ENCODE results near the gene S100A12. TPM values are rescaled to one million over a fixed set of nuclear protein-coding genes. Genes with fewer than 3 reads are reported as not detected.

Gene S100A12
- total RNA-seq, 1 experiment from 2014 or later, result not detected

DNA sequence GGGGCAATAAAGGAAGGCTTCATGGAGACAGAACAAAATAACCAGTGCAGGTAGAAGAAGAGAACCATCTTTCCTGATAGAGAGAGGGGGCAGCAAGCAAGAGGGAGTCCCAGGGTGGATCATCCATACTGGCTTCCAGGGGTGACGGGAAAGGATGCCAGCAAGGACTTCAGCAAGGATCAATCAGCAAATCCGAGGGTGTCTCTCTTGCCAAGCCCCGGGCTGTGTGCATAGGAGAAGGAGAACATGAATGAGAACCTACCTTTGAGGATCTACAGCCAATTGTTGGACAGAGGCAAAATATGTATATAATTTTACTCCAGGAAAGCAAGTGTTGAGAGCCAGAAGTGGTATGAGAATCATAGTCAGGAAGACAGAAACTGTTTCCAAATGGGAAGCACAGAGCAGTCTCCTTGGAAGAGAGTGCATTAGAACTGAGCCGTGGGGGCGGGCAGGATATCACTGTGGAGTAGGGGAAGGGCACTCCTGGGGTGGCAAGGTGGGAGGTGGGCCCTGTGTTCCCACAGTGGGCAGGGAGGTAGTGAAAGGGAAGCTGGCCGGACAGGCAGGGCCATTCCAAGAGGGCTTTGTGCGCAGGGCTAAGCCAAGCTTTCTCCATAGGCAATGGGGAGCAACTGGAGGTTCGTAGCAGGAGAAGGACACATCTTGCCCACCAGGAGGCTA, 18.9 kb downstream of the S100A12 start:
- Mint-ChIP-seq H3K27me3 (ENCODE audit: insufficient read depth, unreplicated experiment) (peaks cover 10% of the 10 kb centered on the region), H3K9me3 (ENCODE audit: unreplicated experiment) (no peaks in the 10 kb centered on the region), H3K4me1 (ENCODE audit: low read depth, unreplicated experiment) (no peaks in the 10 kb centered on the region), H3K27ac (ENCODE audit: unreplicated experiment) (no peak overlapping the region), H3K4me3 (ENCODE audit: unreplicated experiment) (no peak overlapping the region), H3K36me3 (ENCODE audit: insufficient read depth, unreplicated experiment) (no peaks in the 10 kb centered on the region)
- intact Hi-C loops (cut with micrococcal nuclease; ENCODE audit: unreplicated experiment), result loop anchor here (1.0 to 10.0 kb wide), 2 partner anchors 14 to 208 kb away; partner anchors contain the start of gene S100A2
- BruUV-seq (replicated peaks), result no TSS peak
- TF ChIP-seq, protein P1, sequence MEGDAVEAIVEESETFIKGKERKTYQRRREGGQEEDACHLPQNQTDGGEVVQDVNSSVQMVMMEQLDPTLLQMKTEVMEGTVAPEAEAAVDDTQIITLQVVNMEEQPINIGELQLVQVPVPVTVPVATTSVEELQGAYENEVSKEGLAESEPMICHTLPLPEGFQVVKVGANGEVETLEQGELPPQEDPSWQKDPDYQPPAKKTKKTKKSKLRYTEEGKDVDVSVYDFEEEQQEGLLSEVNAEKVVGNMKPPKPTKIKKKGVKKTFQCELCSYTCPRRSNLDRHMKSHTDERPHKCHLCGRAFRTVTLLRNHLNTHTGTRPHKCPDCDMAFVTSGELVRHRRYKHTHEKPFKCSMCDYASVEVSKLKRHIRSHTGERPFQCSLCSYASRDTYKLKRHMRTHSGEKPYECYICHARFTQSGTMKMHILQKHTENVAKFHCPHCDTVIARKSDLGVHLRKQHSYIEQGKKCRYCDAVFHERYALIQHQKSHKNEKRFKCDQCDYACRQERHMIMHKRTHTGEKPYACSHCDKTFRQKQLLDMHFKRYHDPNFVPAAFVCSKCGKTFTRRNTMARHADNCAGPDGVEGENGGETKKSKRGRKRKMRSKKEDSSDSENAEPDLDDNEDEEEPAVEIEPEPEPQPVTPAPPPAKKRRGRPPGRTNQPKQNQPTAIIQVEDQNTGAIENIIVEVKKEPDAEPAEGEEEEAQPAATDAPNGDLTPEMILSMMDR (IDR thresholded peaks at IDR 0.05; ENCODE audit: insufficient read depth in 1 of 2, low read depth in 1 of 2, low read length in 1 of 2, severe bottlenecking in 1 of 2, unreplicated experiment in 1 of 2), result no peak
- Histone ChIP-seq H3K4me3 (ENCODE audit: low read depth, low read length) (no peak overlapping the region), H3K4me1 (no peaks in the 10 kb centered on the region), H3K27me3 (replicated peaks; ENCODE audit: control insufficient read depth, insufficient read depth, low read length) (no peaks in the 10 kb centered on the region), H3K9me3 (no peaks in the 10 kb centered on the region), H3K36me3 (ENCODE audit: control insufficient read depth, insufficient read depth, low read length) (no peaks in the 10 kb centered on the region)
- POLR2A ChIA-PET, result no interaction called here
- CTCF ChIA-PET, result interaction anchor here (1.4 to 1.9 kb wide), 2 partner anchors 138 to 139 kb away, joined by 6 to 8 read pairs; no protein-coding TSS in a partner anchor
- no peak for DNase-seq

GRCh38 chr1:153355445-153356071, 19.9 kb downstream of the S100A12 start:
- DNase-seq, result peak; percentile 66 to 70
- no peaks in the 10 kb centered on the region for H3K9me3 ChIP-seq
- TF ChIP-seq, protein P1 (IDR thresholded peaks at IDR 0.05; ENCODE audit: insufficient read depth in 1 of 2, low read depth in 1 of 2, low read length in 1 of 2, severe bottlenecking in 1 of 2, unreplicated experiment in 1 of 2), result peak; percentile 56 to 71
- no peaks in the 10 kb centered on the region for H3K4me1 ChIP-seq
- POLR2A ChIA-PET, result no interaction called here
- Mint-ChIP-seq H3K36me3 (ENCODE audit: insufficient read depth, unreplicated experiment) (no peaks in the 10 kb centered on the region), H3K27ac (ENCODE audit: unreplicated experiment) (no peak overlapping the region), H3K9me3 (ENCODE audit: unreplicated experiment) (no peaks in the 10 kb centered on the region), H3K27me3 (ENCODE audit: insufficient read depth, unreplicated experiment) (peaks cover 10% of the 10 kb centered on the region), H3K4me1 (ENCODE audit: low read depth, unreplicated experiment) (no peaks in the 10 kb centered on the region), H3K4me3 (ENCODE audit: unreplicated experiment) (no peak overlapping the region)
- no peaks in the 10 kb centered on the region for H3K36me3 ChIP-seq (ENCODE audit: control insufficient read depth, insufficient read depth, low read length)
- intact Hi-C loops (cut with micrococcal nuclease; ENCODE audit: unreplicated experiment), result loop anchor here (10.0 kb wide), 1 partner anchor 209 kb away; the partner anchor contains the start of gene S100A2
- H3K4me3 ChIP-seq (ENCODE audit: low read depth, low read length), result no peak overlapping the region
- no TSS peak for BruUV-seq (replicated peaks)
- no peaks in the 10 kb centered on the region for H3K27me3 ChIP-seq (replicated peaks; ENCODE audit: control insufficient read depth, insufficient read depth, low read length)
- CTCF ChIA-PET, result interaction anchor here (0.9 to 1.4 kb wide), 2 partner anchors 20 to 139 kb away, joined by 3 to 6 read pairs; partner anchors contain the start of gene S100A12

DNA sequence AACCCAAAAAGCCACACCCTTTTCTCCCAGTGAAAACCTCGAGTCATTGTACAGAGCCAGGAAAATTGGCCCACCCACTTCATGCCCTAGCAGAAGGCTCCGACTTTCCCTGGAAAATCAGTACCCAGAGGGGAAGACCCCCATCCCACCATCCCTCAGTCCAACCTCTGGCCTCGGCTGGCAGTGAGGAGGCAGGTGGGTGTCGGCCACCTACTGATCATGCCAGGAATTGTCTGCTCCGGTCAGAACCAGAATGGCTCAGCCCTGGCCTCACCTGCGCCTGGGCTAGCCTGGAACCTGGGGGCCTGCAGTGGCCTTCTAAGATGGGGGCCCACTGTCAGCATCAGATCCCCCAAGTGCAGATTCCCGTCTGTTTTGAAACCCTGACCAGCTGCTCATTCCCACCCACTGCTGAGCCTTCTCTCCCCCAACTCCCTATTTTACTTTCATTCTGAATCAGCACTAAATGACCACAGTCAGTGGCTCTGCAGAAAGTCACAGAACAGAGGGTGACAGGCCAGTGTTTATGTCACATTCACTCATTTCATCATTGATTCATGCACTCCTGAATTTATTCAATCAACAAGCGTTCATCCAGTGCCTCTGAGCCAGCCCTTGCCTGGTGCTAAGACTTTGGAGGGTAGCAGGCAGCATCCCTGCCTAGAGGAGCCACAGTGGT, 20.8 kb downstream of the S100A12 start:
- no peak overlapping the region for H3K4me3 Mint-ChIP-seq (ENCODE audit: unreplicated experiment)
- no peak overlapping the region for H3K27ac Mint-ChIP-seq (ENCODE audit: unreplicated experiment)
- no TSS peak for BruUV-seq (replicated peaks)
- TF ChIP-seq, protein P1 (IDR thresholded peaks at IDR 0.05; ENCODE audit: insufficient read depth in 1 of 2, low read depth in 1 of 2, low read length in 1 of 2, severe bottlenecking in 1 of 2, unreplicated experiment in 1 of 2), result peak in 1 of 2 experiments; percentile 0
- DNase-seq, result no peak
- Histone ChIP-seq H3K27me3 (replicated peaks; ENCODE audit: control insufficient read depth, insufficient read depth, low read length) (no peaks in the 10 kb centered on the region), H3K4me1 (no peaks in the 10 kb centered on the region), H3K9me3 (no peaks in the 10 kb centered on the region), H3K4me3 (ENCODE audit: low read depth, low read length) (no peak overlapping the region), H3K36me3 (ENCODE audit: control insufficient read depth, insufficient read depth, low read length) (no peaks in the 10 kb centered on the region)
- H3K9me3 Mint-ChIP-seq (ENCODE audit: unreplicated experiment), result no peaks in the 10 kb centered on the region
- no peaks in the 10 kb centered on the region for H3K36me3 Mint-ChIP-seq (ENCODE audit: insufficient read depth, unreplicated experiment)
- H3K4me1 Mint-ChIP-seq (ENCODE audit: low read depth, unreplicated experiment), result no peaks in the 10 kb centered on the region
- ChIA-PET POLR2A (no interaction called here), CTCF (interaction anchor here (0.5 to 2.8 kb wide), 5 partner anchors 21 to 1853 kb away, joined by 3 to 42 read pairs (median 4); partner anchors contain the start of gene S100A12)
- intact Hi-C loops (cut with micrococcal nuclease; ENCODE audit: unreplicated experiment), result loop anchor here (5.0 to 10.0 kb wide), 2 partner anchors 210 to 393 kb away; partner anchors contain the start of gene S100A2
- peaks cover 12% of the 10 kb centered on the region for H3K27me3 Mint-ChIP-seq (ENCODE audit: insufficient read depth, unreplicated experiment)

All from Caco-2 (cell line).